Neural cell (in vitro differentiated cells): ENCODE results near the gene ARHGEF38. TPM values are rescaled to one million over a fixed set of nuclear protein-coding genes. Genes with fewer than 3 reads are reported as not detected.

ENCODE experiments used
- H2AFZ ChIP-seq: fragments of 200-600, 300-800 bp; sonication (generic), shearing (Covaris generic); 2 replicates; pipeline ENCODE4 v1.6.0; 2014; ENCODE audit warnings: low read depth, mild to moderate bottlenecking, antibody characterized with exemption, low read length, moderate library complexity
- H3F3A ChIP-seq: fragments of 200-600 bp; shearing (Covaris generic); 2 replicates; pipeline ENCODE4 v1.6.1; 2016; ENCODE audit warnings: mild to moderate bottlenecking, moderate library complexity, mixed read lengths, antibody characterized with exemption, low read length; ENCODE audit not compliant: insufficient read depth, poor library complexity, severe bottlenecking
- H3K27ac ChIP-seq: fragments of 200-600, 300-800 bp; sonication (generic), shearing (Covaris generic); 2 replicates; pipeline ENCODE4 v1.5.1; 2014; ENCODE audit warnings: mild to moderate bottlenecking, low read length, moderate library complexity
- H3K27me3 ChIP-seq: fragments of 300-800, 200-600 bp; sonication (generic), shearing (Covaris generic); 2 replicates; pipeline ENCODE4 v1.6.0; 2014; ENCODE audit warnings: mild to moderate bottlenecking, low read depth, low read length, moderate library complexity; ENCODE audit not compliant: insufficient read depth
- H3K36me3 ChIP-seq: fragments of 300-800, 200-600 bp; sonication (generic), shearing (Covaris generic); 2 replicates; pipeline ENCODE4 v1.5.1; 2014; ENCODE audit warnings: mild to moderate bottlenecking, antibody characterized with exemption, low read length, moderate library complexity; ENCODE audit not compliant: insufficient read depth
- H3K4me2 ChIP-seq: fragments of 300-800, 200-600 bp; sonication (generic), shearing (Covaris generic); 2 replicates; pipeline ENCODE4 v1.6.0; 2014; ENCODE audit warnings: mild to moderate bottlenecking, low read length
- H3K4me3 ChIP-seq: fragments of 300-800, 200-600 bp; sonication (generic), shearing (Covaris generic); 2 replicates; pipeline ENCODE4 v1.5.1; 2014; ENCODE audit warnings: mild to moderate bottlenecking, low read length, moderate library complexity
- H3K79me2 ChIP-seq: fragments of 200-600 bp; shearing (Covaris generic); replicated peaks from 2 replicates; pipeline ENCODE4 v1.6.0; 2014; ENCODE audit warnings: mild to moderate bottlenecking, low read length, moderate library complexity; ENCODE audit not compliant: insufficient read depth
- H3K9ac ChIP-seq: fragments of 300-800, 200-600 bp; sonication (generic), shearing (Covaris generic); 2 replicates; pipeline ENCODE4 v1.6.1; 2016; ENCODE audit warnings: mild to moderate bottlenecking, low read length, mixed read lengths
- H3K9me2 ChIP-seq: fragments of 200-600 bp; shearing (Covaris generic); 2 replicates; pipeline ENCODE4 v1.6.1; 2016; ENCODE audit warnings: mild to moderate bottlenecking, low read length, mixed read lengths; ENCODE audit not compliant: insufficient read depth
- H3K9me3 ChIP-seq: fragments of 200-600, 300-800 bp; sonication (generic), shearing (Covaris generic); 2 replicates; pipeline ENCODE4 v1.6.1; 2016; ENCODE audit warnings: mild to moderate bottlenecking, mixed run types, low read length, moderate library complexity, mixed read lengths
- H4K20me1 ChIP-seq: fragments of 200-600 bp; shearing (Covaris generic); 2 replicates; pipeline ENCODE4 v1.6.1; 2016; ENCODE audit warnings: mild to moderate bottlenecking, mixed run types; ENCODE audit not compliant: insufficient read depth
- CTCF ChIP-seq: fragments of 450-650 bp; IDR thresholded peaks from 2 replicates; pipeline ENCODE4 v1.5.1; 2014; ENCODE audit warnings: antibody characterized with exemption, mild to moderate bottlenecking, moderate library complexity; ENCODE audit not compliant: poor library complexity, severe bottlenecking
- EP300 ChIP-seq: fragments of 450-650 bp; conservative IDR thresholded peaks from 2 replicates; pipeline ENCODE4 v1.6.1; 2014; ENCODE audit warnings: antibody characterized with exemption, mild to moderate bottlenecking, moderate library complexity; ENCODE audit not compliant: poor library complexity, severe bottlenecking
- EZH2 ChIP-seq: fragments of 200-600, 300-800 bp; shearing (Covaris generic), sonication (generic); IDR thresholded peaks from 2 replicates; pipeline ENCODE4 v1.6.1; 2014; ENCODE audit warnings: antibody characterized with exemption, low read length, borderline replicate concordance, mild to moderate bottlenecking; ENCODE audit not compliant: insufficient read depth, poor library complexity, severe bottlenecking
- MXI1 ChIP-seq: fragments of 450-650 bp; conservative IDR thresholded peaks from 2 replicates; pipeline ENCODE4 v1.6.1; 2014; ENCODE audit warnings: antibody characterized with exemption, mild to moderate bottlenecking; ENCODE audit not compliant: poor library complexity, severe bottlenecking
- POLR2AphosphoS5 ChIP-seq: IDR thresholded peaks from 2 replicates; pipeline ENCODE4 v1.6.1; 2012
- RAD21 ChIP-seq: fragments of 450-650 bp; conservative IDR thresholded peaks from 2 replicates; pipeline ENCODE4 v1.6.1; 2014; ENCODE audit warnings: antibody characterized with exemption, mild to moderate bottlenecking, moderate library complexity
- REST ChIP-seq: IDR thresholded peaks from 2 replicates; pipeline ENCODE4 v1.6.1; 2012; ENCODE audit warnings: borderline replicate concordance
- SMC3 ChIP-seq: fragments of 450-650 bp; conservative IDR thresholded peaks from 2 replicates; pipeline ENCODE4 v1.6.1; 2014; ENCODE audit warnings: antibody characterized with exemption, mild to moderate bottlenecking, moderate library complexity; ENCODE audit not compliant: poor library complexity
- TAF1 ChIP-seq: IDR thresholded peaks from 2 replicates; pipeline ENCODE4 v1.6.1; 2012; ENCODE audit warnings: low read depth
- polyA plus RNA-seq: library from polyadenylated mRNA; depleted of rRNA; stranded (reverse); fragments of >200 nt; gene quantifications from 2 replicates; pipeline ENCODE4 v1.2.3, GENCODE V29; 2014

Gene ARHGEF38
- polyA plus RNA-seq, 1 donor from 2014 or later, result not detected

GRCh38 chr4:105568584-105568983, 16.2 kb downstream of the ARHGEF38 start:
- Histone ChIP-seq H3K79me2 (no peaks in the 10 kb centered on the region), H3K9me3 (no peaks in the 10 kb centered on the region), H3K9me2 (no peaks in the 10 kb centered on the region), H3K4me3 (no peak overlapping the region), H3F3A (no peaks in the 10 kb centered on the region), H3K27me3 (no peaks in the 10 kb centered on the region), H4K20me1 (no peaks in the 10 kb centered on the region), H3K9ac (no peak overlapping the region), H3K27ac (no peak overlapping the region), H2AFZ (no peak overlapping the region), H3K4me2 (no peak overlapping the region), H3K36me3 (no peaks in the 10 kb centered on the region)
- TF ChIP-seq REST (no peak), TAF1 (no peak), MXI1 (no peak), POLR2AphosphoS5 (no peak), CTCF (no peak), SMC3 (no peak), EP300 (no peak)

GRCh38 chr4:105569057-105569865, 16.8 kb downstream of the ARHGEF38 start:
- no peaks in the 10 kb centered on the region for H3F3A ChIP-seq
- H3K9me2 ChIP-seq, result no peaks in the 10 kb centered on the region
- TF ChIP-seq SMC3 (no peak), POLR2AphosphoS5 (no peak), REST (no peak), MXI1 (no peak), RAD21 (no peak), TAF1 (no peak), CTCF (no peak), EZH2 (no peak), EP300 (no peak)
- no peak overlapping the region for H3K4me3 ChIP-seq
- no peaks in the 10 kb centered on the region for H3K79me2 ChIP-seq
- no peak overlapping the region for H3K27ac ChIP-seq
- H2AFZ ChIP-seq, result no peak overlapping the region
- H3K9ac ChIP-seq, result no peak overlapping the region
- no peaks in the 10 kb centered on the region for H3K36me3 ChIP-seq
- H4K20me1 ChIP-seq, result no peaks in the 10 kb centered on the region
- no peaks in the 10 kb centered on the region for H3K27me3 ChIP-seq
- no peak overlapping the region for H3K4me2 ChIP-seq
- H3K9me3 ChIP-seq, result no peaks in the 10 kb centered on the region
